B cell (primary cell): ENCODE results near the gene AMPH. TPM values are rescaled to one million over a fixed set of nuclear protein-coding genes. Genes with fewer than 3 reads are reported as not detected.

Experiments used
- ATAC-seq: fragments of 200-7000 bp; cut with Tn5 transposase; one replicate; pipeline ENCODE4 v1.10.0; 2021; ENCODE audit warnings: low read depth, mild to moderate bottlenecking, moderate number of reproducible peaks, moderate library complexity
- CTCF ChIA-PET: fragments of 350-600 bp; sonication (Branson Sonifier 250); formaldehyde crosslinking; loops from one replicate; lab custom pipeline; 2021; ENCODE audit warnings: antibody characterized with exemption, inconsistent platforms; lab: Charles Lee
- POLR2A ChIA-PET: fragments of 350-600 bp; sonication (Branson Sonifier 250); formaldehyde crosslinking; loops from one replicate; lab custom pipeline; 2021; ENCODE audit warnings: antibody characterized with exemption; lab: Charles Lee
- DNase-seq: peaks from one replicate; pipeline ENCODE4 v3.0.0; 2013
- H2AFZ ChIP-seq: 2 replicates; pipeline ENCODE4 v1.6.1; 2012; ENCODE audit warnings: mild to moderate bottlenecking, low read depth, low read length; ENCODE audit not compliant: insufficient read depth, poor library complexity, severe bottlenecking
- H3K27ac ChIP-seq, 2 donors: 1 replicate in 1 of 2; 2 replicates in 1 of 2; pipeline ENCODE4 v1.5.1; 2012 to 2013; ENCODE audit warnings: low read length in 2 of 2, mild to moderate bottlenecking in 2 of 2, moderate library complexity in 1 of 2
- H3K27me3 ChIP-seq, 4 experiments: fragments of 200-600 bp in 1 of 4; sonication (generic) in 1 of 4; replicated peaks in 1 of 4; 1 replicate in 2 of 4; 2 replicates in 2 of 4; pipeline versions ENCODE4 v1.6.1 to v1.7.0; 2013 to 2016; ENCODE audit warnings: low read length in 3 of 4, mild to moderate bottlenecking in 2 of 4, mixed read lengths in 1 of 4, moderate library complexity in 1 of 4; ENCODE audit not compliant: insufficient read depth in 4 of 4, control insufficient read depth in 3 of 4; ENCODE audit errors: control extremely low read depth in 1 of 4
- H3K36me3 ChIP-seq, 2 experiments: replicated peaks in 1 of 2; 1 replicate in 1 of 2; 2 replicates in 1 of 2; pipeline versions ENCODE4 v1.6.1 to v1.7.1; 2013; ENCODE audit warnings: low read length in 1 of 2; ENCODE audit not compliant: insufficient read depth in 2 of 2, control insufficient read depth in 1 of 2; ENCODE audit errors: control extremely low read depth in 1 of 2, extremely low read depth in 1 of 2
- H3K4me1 ChIP-seq, 2 donors: fragments of 200-600 bp in 1 of 2; sonication (generic) in 1 of 2; 1 replicate in 1 of 2; 2 replicates in 1 of 2; pipeline versions ENCODE4 v1.5.1 to v1.6.1; 2013 to 2017; ENCODE audit warnings: low read length in 2 of 2; ENCODE audit not compliant: control insufficient read depth in 2 of 2, insufficient read depth in 2 of 2
- H3K4me2 ChIP-seq: replicated peaks from 2 replicates; pipeline ENCODE3; 2012; ENCODE audit warnings: mild to moderate bottlenecking, low read depth, low read length; ENCODE audit not compliant: poor library complexity, severe bottlenecking
- H3K4me3 ChIP-seq, 5 experiments: fragments of 200-600 bp in 1 of 5; sonication (generic) in 1 of 5; 1 replicate in 3 of 5; 2 replicates in 2 of 5; pipeline versions ENCODE4 v1.5.1 to v1.7.0; 2011 to 2016; ENCODE audit warnings: low read length in 4 of 5, mild to moderate bottlenecking in 4 of 5, low read depth in 2 of 5, control low read depth in 1 of 5, moderate library complexity in 1 of 5; ENCODE audit not compliant: insufficient read depth in 1 of 5; ENCODE audit errors: control extremely low read depth in 1 of 5, extremely low read depth in 1 of 5
- H3K79me2 ChIP-seq: fragments of 200-600 bp; sonication (generic); one replicate; pipeline ENCODE4 v1.6.0; 2016; ENCODE audit warnings: low read length; ENCODE audit not compliant: control insufficient read depth, insufficient read depth
- H3K9ac ChIP-seq: fragments of 200-600 bp; sonication (generic); 2 replicates; pipeline ENCODE4 v1.6.1; 2017; ENCODE audit warnings: mild to moderate bottlenecking, low read length, moderate library complexity
- H3K9me3 ChIP-seq, 3 donors: one replicate each; pipeline versions ENCODE4 v1.6.1 to v1.7.1; 2013; ENCODE audit warnings: low read length in 2 of 3; ENCODE audit not compliant: control insufficient read depth in 2 of 3, insufficient read depth in 1 of 3; ENCODE audit errors: control extremely low read depth in 1 of 3
- H4K20me1 ChIP-seq: 2 replicates; pipeline ENCODE4 v1.6.0; 2012; ENCODE audit warnings: mild to moderate bottlenecking, low read length; ENCODE audit not compliant: insufficient read depth, control insufficient read depth, poor library complexity, severe bottlenecking
- H3K27ac Mint-ChIP-seq: one replicate; pipeline ENCODE4 v1.8.0; 2021; ENCODE audit warnings: mixed read lengths
- H3K27me3 Mint-ChIP-seq: one replicate; pipeline ENCODE4 v1.8.0; 2021; ENCODE audit warnings: mixed read lengths
- H3K4me1 Mint-ChIP-seq: one replicate; pipeline ENCODE4 v1.8.0; 2021; ENCODE audit warnings: mixed read lengths
- H3K4me3 Mint-ChIP-seq: one replicate; pipeline ENCODE4 v1.8.0; 2021; ENCODE audit warnings: mixed read lengths
- H3K9me3 Mint-ChIP-seq: one replicate; pipeline ENCODE4 v1.8.0; 2022; ENCODE audit warnings: mixed read lengths; ENCODE audit not compliant: insufficient read depth
- EZH2 ChIP-seq: IDR thresholded peaks from 2 replicates; pipeline ENCODE4 v1.6.1; 2012; ENCODE audit warnings: borderline replicate concordance, low read depth, mild to moderate bottlenecking, moderate library complexity, low read length; ENCODE audit not compliant: insufficient read depth, poor library complexity, severe bottlenecking
- WGBS: methylation state at CpG from one replicate; pipeline ENCODE4 v1.1.5; 2013; ENCODE audit warnings: missing lambda C conversion rate; ENCODE audit not compliant: insufficient coverage; 5-methylcytosine and 5-hydroxymethylcytosine counted together
- intact Hi-C: fragments of 100-400 bp; cut with micrococcal nuclease; formaldehyde crosslinking; loops from one replicate; pipeline ENCODE4 v1.10.0; 2022
- polyA plus RNA-seq: library from polyadenylated mRNA; depleted of rRNA; stranded (reverse); fragments of >200 nt; gene quantifications from 2 replicates; pipeline ENCODE4 v1.2.3, GENCODE V29; 2012
- total RNA-seq, 2 donors: library from RNA; stranded (reverse); fragments of 120-200 nt in 1 of 2; gene quantifications; 1 replicate in 1 of 2; 2 replicates in 1 of 2; pipeline versions ENCODE4 v1.2.3 to v1.2.4, GENCODE V29; 2013 to 2022
- TF ChIP-seq, protein P1 (sequence below): fragments of 200-600 bp; IDR thresholded peaks from one replicate; pipeline ENCODE4 v1.8.0; 2022; ENCODE audit warnings: antibody characterized with exemption, mild to moderate bottlenecking

The AMPH gene
- total and polyA plus RNA-seq, 2 donors (not counting 1 experiment from before 2014, with no cell fraction given): not detected

DNA sequence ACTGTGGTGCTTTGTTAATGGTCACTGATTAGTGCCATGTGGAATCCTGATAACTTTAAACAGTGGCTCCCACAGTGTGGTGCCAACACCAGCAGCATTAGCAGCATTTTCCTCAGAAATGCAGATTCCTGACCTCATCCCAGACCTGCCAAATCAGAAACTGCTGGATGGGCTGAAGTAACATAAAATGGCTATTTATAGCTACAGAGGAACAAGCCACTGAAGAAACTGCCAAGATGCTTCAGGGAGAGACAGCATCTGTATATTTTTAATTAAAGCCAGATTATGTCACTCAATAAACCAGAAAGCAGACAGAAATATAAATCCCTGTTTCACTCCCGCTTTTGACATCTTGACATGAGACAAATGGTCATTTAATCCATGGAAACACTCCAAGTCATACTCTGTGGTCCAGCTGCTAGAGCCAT is 178.5 kb downstream of the AMPH start:
- no peak overlapping the region for H3K4me2 ChIP-seq
- H3K9me3 ChIP-seq: peaks cover 0 to 7% (median 0%) of the 10 kb centered on the region in 3 donors
- intact Hi-C loops: no loop called here
- TF ChIP-seq, protein P1, sequence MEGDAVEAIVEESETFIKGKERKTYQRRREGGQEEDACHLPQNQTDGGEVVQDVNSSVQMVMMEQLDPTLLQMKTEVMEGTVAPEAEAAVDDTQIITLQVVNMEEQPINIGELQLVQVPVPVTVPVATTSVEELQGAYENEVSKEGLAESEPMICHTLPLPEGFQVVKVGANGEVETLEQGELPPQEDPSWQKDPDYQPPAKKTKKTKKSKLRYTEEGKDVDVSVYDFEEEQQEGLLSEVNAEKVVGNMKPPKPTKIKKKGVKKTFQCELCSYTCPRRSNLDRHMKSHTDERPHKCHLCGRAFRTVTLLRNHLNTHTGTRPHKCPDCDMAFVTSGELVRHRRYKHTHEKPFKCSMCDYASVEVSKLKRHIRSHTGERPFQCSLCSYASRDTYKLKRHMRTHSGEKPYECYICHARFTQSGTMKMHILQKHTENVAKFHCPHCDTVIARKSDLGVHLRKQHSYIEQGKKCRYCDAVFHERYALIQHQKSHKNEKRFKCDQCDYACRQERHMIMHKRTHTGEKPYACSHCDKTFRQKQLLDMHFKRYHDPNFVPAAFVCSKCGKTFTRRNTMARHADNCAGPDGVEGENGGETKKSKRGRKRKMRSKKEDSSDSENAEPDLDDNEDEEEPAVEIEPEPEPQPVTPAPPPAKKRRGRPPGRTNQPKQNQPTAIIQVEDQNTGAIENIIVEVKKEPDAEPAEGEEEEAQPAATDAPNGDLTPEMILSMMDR: no peak
- TF ChIP-seq EZH2: no peak
- POLR2A ChIA-PET: no interaction called here
- peaks cover 24% of the 10 kb centered on the region for H3K27me3 Mint-ChIP-seq
- no peaks in the 10 kb centered on the region for H3K27me3 ChIP-seq
- H3K4me1 Mint-ChIP-seq: no peaks in the 10 kb centered on the region
- H3K27ac Mint-ChIP-seq: no peak overlapping the region
- H3K9me3 Mint-ChIP-seq: peaks cover 5% of the 10 kb centered on the region
- H3K27ac ChIP-seq: no peak overlapping the region
- 100% methylated on average over 1 of the region's 1 CpG for WGBS
- DNase-seq (no peak), ATAC-seq (no peak)
- no peaks in the 10 kb centered on the region for H3K79me2 ChIP-seq
- no peaks in the 10 kb centered on the region for H3K4me1 ChIP-seq
- H3K9ac ChIP-seq: no peak overlapping the region
- no peaks in the 10 kb centered on the region for H4K20me1 ChIP-seq
- H3K4me3 ChIP-seq: no peak overlapping the region
- H3K4me3 Mint-ChIP-seq: no peak overlapping the region
- no peaks in the 10 kb centered on the region for H3K36me3 ChIP-seq
- CTCF ChIA-PET: no interaction called here
- no peak overlapping the region for H2AFZ ChIP-seq

GRCh38 chr7:38451840-38452239 is 179.3 kb downstream of the AMPH start:
- H3K9me3 Mint-ChIP-seq: peaks cover 3% of the 10 kb centered on the region
- peaks cover 19% of the 10 kb centered on the region for H3K27me3 Mint-ChIP-seq
- H3K27ac ChIP-seq: no peak overlapping the region

More at GRCh38 chr7:38451840-38452239, 179.3 kb downstream of the AMPH start:
- Histone ChIP-seq H4K20me1 (no peaks in the 10 kb centered on the region), H3K9ac (no peak overlapping the region), H3K27me3 (no peaks in the 10 kb centered on the region), H3K36me3 (no peaks in the 10 kb centered on the region), H3K9me3 (peaks cover 0 to 7% (median 0%) of the 10 kb centered on the region in 3 donors), H3K4me2 (no peak overlapping the region), H2AFZ (no peak overlapping the region), H3K79me2 (no peaks in the 10 kb centered on the region), H3K4me1 (no peaks in the 10 kb centered on the region), H3K4me3 (no peak overlapping the region)
- intact Hi-C loops: no loop called here
- no peak overlapping the region for H3K27ac Mint-ChIP-seq
- no peak for TF ChIP-seq EZH2
- TF ChIP-seq, protein P1: no peak
- POLR2A ChIA-PET: no interaction called here
- H3K4me1 Mint-ChIP-seq: no peaks in the 10 kb centered on the region
- WGBS: 29% methylated on average over 2 of the region's 2 CpGs
- CTCF ChIA-PET: no interaction called here
- DNase-seq (no peak), ATAC-seq (no peak)
- H3K4me3 Mint-ChIP-seq: no peak overlapping the region
